Fibroblast of lung (primary cell): Measurements from ENCODE around the gene C11orf42. TPM values are rescaled to one million over a fixed set of nuclear protein-coding genes. Genes with fewer than 3 reads are reported as not detected.

Experiments used
- DNase-seq, 2 donors: peaks; one replicate each; pipeline versions ENCODE4 v3.0.0 to v3.0.0-alpha.2; 2010; ENCODE audit warnings: low read depth in 2 of 2
- H2AFZ ChIP-seq: 2 replicates; pipeline ENCODE4 v1.5.1; 2012; ENCODE audit warnings: low read length, control low read depth, inconsistent platforms
- H3K27ac ChIP-seq: 2 replicates; pipeline ENCODE4 v1.5.1; 2011; ENCODE audit warnings: low read length, control low read depth; ENCODE audit not compliant: insufficient read depth
- H3K27me3 ChIP-seq: 2 replicates; pipeline ENCODE4 v1.5.1; 2011; ENCODE audit warnings: mild to moderate bottlenecking, low read length; ENCODE audit not compliant: control insufficient read depth, insufficient read depth
- H3K36me3 ChIP-seq: 2 replicates; pipeline ENCODE4 v1.5.1; 2011; ENCODE audit warnings: low read length; ENCODE audit not compliant: control insufficient read depth, insufficient read depth
- H3K4me1 ChIP-seq: 2 replicates; pipeline ENCODE4 v1.5.1; 2011; ENCODE audit warnings: low read length; ENCODE audit not compliant: control insufficient read depth, insufficient read depth; ENCODE audit errors: extremely low read depth
- H3K4me2 ChIP-seq: 2 replicates; pipeline ENCODE4 v1.5.1; 2011; ENCODE audit warnings: low read length, control low read depth; ENCODE audit not compliant: insufficient read depth; ENCODE audit errors: extremely low read depth
- H3K4me3 ChIP-seq, 4 experiments: fragments of 200-600 bp in 1 of 4; sonication (generic) in 1 of 4; replicated peaks in 1 of 4; 2 replicates each; pipeline ENCODE4 v1.5.1; 2011 to 2016; ENCODE audit warnings: low read length in 4 of 4, low read depth in 3 of 4, mild to moderate bottlenecking in 3 of 4, control low read depth in 2 of 4, inconsistent platforms in 1 of 4, mixed read lengths in 1 of 4; ENCODE audit not compliant: insufficient read depth in 1 of 4; ENCODE audit errors: control extremely low read depth in 1 of 4
- H3K79me2 ChIP-seq: 2 replicates; pipeline ENCODE4 v1.5.1; 2012; ENCODE audit warnings: mild to moderate bottlenecking, low read length, inconsistent platforms; ENCODE audit not compliant: control insufficient read depth, insufficient read depth
- H3K9ac ChIP-seq: 2 replicates; pipeline ENCODE4 v1.5.1; 2011; ENCODE audit warnings: mild to moderate bottlenecking, low read length, control low read depth; ENCODE audit not compliant: insufficient read depth
- H3K9me3 ChIP-seq: 2 replicates; pipeline ENCODE4 v1.5.1; 2012; ENCODE audit warnings: low read depth, low read length; ENCODE audit not compliant: control insufficient read depth, insufficient read depth
- H4K20me1 ChIP-seq: 2 replicates; pipeline ENCODE4 v1.5.1; 2011; ENCODE audit warnings: low read length; ENCODE audit not compliant: control insufficient read depth, insufficient read depth; ENCODE audit errors: extremely low read depth
- CTCF ChIP-seq, 2 donors: IDR thresholded peaks in 1 of 2; conservative IDR thresholded peaks in 1 of 2; 1 replicate in 1 of 2; 2 replicates in 1 of 2; pipeline ENCODE4 v1.5.1; 2011 to 2012; ENCODE audit warnings: low read length in 2 of 2, control low read depth in 1 of 2, inconsistent platforms in 1 of 2, low read depth in 1 of 2, mild to moderate bottlenecking in 1 of 2
- EZH2 ChIP-seq: IDR thresholded peaks from 2 replicates; pipeline ENCODE4 v1.5.1; 2012; ENCODE audit warnings: low read length, control low read depth, mild to moderate bottlenecking; ENCODE audit errors: missing control alignments
- polyA plus RNA-seq, 2 donors: library from polyadenylated mRNA; depleted of rRNA in 1 of 2; stranded (reverse) in 1 of 2; unstranded in 1 of 2; fragments of >200 nt; gene quantifications; 2 replicates each; pipeline ENCODE4 v1.2.1, GENCODE V29; 2011 to 2012; ENCODE audit warnings: missing spikeins in 1 of 2
- total RNA-seq: library from RNA; depleted of rRNA; stranded (reverse); fragments of >200 nt; gene quantifications from 2 replicates; pipeline ENCODE4 v1.2.1, GENCODE V29; 2014

Gene C11orf42
- total and polyA plus RNA-seq, 2 donors (not counting 1 experiment from before 2014, with no cell fraction given): not detected

GRCh38 chr11:6203327-6203726 is 2.0 kb upstream of the C11orf42 start:
- H4K20me1 ChIP-seq: no peaks in the 10 kb centered on the region
- TF ChIP-seq EZH2 (no peak), CTCF (conservative IDR thresholded peaks at IDR 0.05 in 1 of 2, IDR thresholded peaks at IDR 0.05 in 1 of 2; ENCODE audit: low read depth in 1 of 2, low read length in 2 of 2) (no peak)
- DNase-seq: peak in 1 of 2 donors; percentile 9
- H3K27ac ChIP-seq: no peak overlapping the region
- H3K9me3 ChIP-seq: no peaks in the 10 kb centered on the region
- H2AFZ ChIP-seq: no peak overlapping the region
- H3K27me3 ChIP-seq: no peaks in the 10 kb centered on the region
- H3K79me2 ChIP-seq: no peaks in the 10 kb centered on the region
- no peaks in the 10 kb centered on the region for H3K36me3 ChIP-seq
- no peak overlapping the region for H3K4me2 ChIP-seq
- H3K9ac ChIP-seq: no peak overlapping the region
- no peaks in the 10 kb centered on the region for H3K4me1 ChIP-seq
- H3K4me3 ChIP-seq: no peak overlapping the region

- H3K36me3 ChIP-seq: no peaks in the 10 kb centered on the region
- H3K27ac ChIP-seq: no peak overlapping the region
- TF ChIP-seq CTCF (conservative IDR thresholded peaks at IDR 0.05 in 1 of 2, IDR thresholded peaks at IDR 0.05 in 1 of 2; ENCODE audit: low read depth in 1 of 2, low read length in 2 of 2) (no peak), EZH2 (no peak)
- no peaks in the 10 kb centered on the region for H4K20me1 ChIP-seq
- H3K4me3 ChIP-seq: no peak overlapping the region
- H3K4me1 ChIP-seq: no peaks in the 10 kb centered on the region
- H3K79me2 ChIP-seq: no peaks in the 10 kb centered on the region
- H3K27me3 ChIP-seq: no peaks in the 10 kb centered on the region
- peak in 1 of 2 donors; percentile 17 for DNase-seq
- no peaks in the 10 kb centered on the region for H3K9me3 ChIP-seq
- no peak overlapping the region for H2AFZ ChIP-seq
- no peak overlapping the region for H3K4me2 ChIP-seq
- no peak overlapping the region for H3K9ac ChIP-seq
These were observed 651 bp upstream of the C11orf42 start for GRCh38 chr11:6204706-6205105.

- Histone ChIP-seq H4K20me1 (no peaks in the 10 kb centered on the region), H3K9ac (no peak overlapping the region), H3K4me1 (no peaks in the 10 kb centered on the region), H3K27ac (no peak overlapping the region), H3K27me3 (no peaks in the 10 kb centered on the region), H3K4me3 (no peak overlapping the region), H3K9me3 (no peaks in the 10 kb centered on the region), H2AFZ (no peak overlapping the region), H3K36me3 (peaks cover 3% of the 10 kb centered on the region), H3K79me2 (no peaks in the 10 kb centered on the region), H3K4me2 (no peak overlapping the region)
- TF ChIP-seq EZH2 (no peak), CTCF (conservative IDR thresholded peaks at IDR 0.05 in 1 of 2, IDR thresholded peaks at IDR 0.05 in 1 of 2; ENCODE audit: low read depth in 1 of 2, low read length in 2 of 2) (no peak)
- DNase-seq: peak in 1 of 2 donors; percentile 46
These were observed 1.3 kb downstream of the C11orf42 start for GRCh38 chr11:6206456-6207180.
